ENCODE measurements around the gene NFIA. TPM values are rescaled to one million over a fixed set of nuclear protein-coding genes. Genes with fewer than 3 reads are reported as not detected.

NFIA gene
- total RNA-seq, 1 donor from 2014 or later: 1.2 TPM

DNA sequence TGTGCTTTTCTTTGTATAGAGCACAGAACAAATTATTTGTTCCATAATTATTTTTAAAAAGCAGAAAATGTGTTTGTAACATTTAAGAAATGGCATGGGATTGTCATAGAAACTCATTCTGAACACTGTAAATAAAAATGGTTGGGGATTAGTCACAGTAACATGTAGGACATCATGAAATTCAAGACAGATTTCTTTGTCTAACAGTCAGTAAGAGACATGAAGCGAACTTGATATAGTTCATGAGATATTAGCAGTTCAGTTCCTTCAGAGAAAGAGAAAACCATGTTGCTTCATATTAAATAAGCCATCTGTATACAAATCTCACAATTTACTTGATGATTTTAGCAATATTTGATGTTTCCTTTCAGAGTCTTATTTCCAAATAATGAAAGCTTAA is 19.7 kb downstream of the NFIA start:
- no peaks in the 10 kb centered on the region for H3K36me3 Mint-ChIP-seq (ENCODE audit: insufficient read depth)
- TF ChIP-seq, protein P1, sequence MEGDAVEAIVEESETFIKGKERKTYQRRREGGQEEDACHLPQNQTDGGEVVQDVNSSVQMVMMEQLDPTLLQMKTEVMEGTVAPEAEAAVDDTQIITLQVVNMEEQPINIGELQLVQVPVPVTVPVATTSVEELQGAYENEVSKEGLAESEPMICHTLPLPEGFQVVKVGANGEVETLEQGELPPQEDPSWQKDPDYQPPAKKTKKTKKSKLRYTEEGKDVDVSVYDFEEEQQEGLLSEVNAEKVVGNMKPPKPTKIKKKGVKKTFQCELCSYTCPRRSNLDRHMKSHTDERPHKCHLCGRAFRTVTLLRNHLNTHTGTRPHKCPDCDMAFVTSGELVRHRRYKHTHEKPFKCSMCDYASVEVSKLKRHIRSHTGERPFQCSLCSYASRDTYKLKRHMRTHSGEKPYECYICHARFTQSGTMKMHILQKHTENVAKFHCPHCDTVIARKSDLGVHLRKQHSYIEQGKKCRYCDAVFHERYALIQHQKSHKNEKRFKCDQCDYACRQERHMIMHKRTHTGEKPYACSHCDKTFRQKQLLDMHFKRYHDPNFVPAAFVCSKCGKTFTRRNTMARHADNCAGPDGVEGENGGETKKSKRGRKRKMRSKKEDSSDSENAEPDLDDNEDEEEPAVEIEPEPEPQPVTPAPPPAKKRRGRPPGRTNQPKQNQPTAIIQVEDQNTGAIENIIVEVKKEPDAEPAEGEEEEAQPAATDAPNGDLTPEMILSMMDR (IDR thresholded peaks at IDR 0.05; ENCODE audit: unreplicated experiment): no peak
- no peaks in the 10 kb centered on the region for H3K4me1 Mint-ChIP-seq (ENCODE audit: low read depth)
- no peak overlapping the region for H3K27ac Mint-ChIP-seq
- H3K4me3 Mint-ChIP-seq (ENCODE audit: low read depth): no peak overlapping the region
- no peak for DNase-seq (ENCODE audit: low spot score, unreplicated experiment)
- H3K27me3 Mint-ChIP-seq: peaks cover 79% of the 10 kb centered on the region
- no peaks in the 10 kb centered on the region for H3K9me3 Mint-ChIP-seq (ENCODE audit: low read depth)

DNA sequence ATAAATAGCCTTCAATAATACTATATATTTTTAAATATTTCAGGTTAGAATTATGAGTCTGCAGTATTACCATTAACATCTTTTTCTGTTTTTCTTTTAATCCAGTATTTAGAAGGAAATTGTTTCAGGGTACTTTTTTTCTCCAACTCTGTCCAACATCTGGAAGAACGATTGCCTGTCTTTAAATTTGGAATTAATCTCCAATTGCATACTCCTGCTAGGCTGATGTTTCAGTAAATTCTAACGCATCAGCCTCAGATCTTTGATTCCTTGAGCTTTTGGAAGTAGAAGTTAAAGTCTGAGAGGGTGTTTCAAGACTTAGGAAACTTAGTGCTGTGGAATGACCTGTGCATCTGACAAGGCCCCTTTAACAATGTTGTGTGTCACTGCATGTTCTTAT is 20.3 kb downstream of the NFIA start:
- Mint-ChIP-seq H3K4me1 (ENCODE audit: low read depth) (no peaks in the 10 kb centered on the region), H3K9me3 (ENCODE audit: low read depth) (no peaks in the 10 kb centered on the region), H3K36me3 (ENCODE audit: insufficient read depth) (no peaks in the 10 kb centered on the region), H3K4me3 (ENCODE audit: low read depth) (no peak overlapping the region), H3K27ac (no peak overlapping the region), H3K27me3 (peaks cover 73% of the 10 kb centered on the region)
- TF ChIP-seq, protein P1 (IDR thresholded peaks at IDR 0.05; ENCODE audit: unreplicated experiment): no peak
- no peak for DNase-seq (ENCODE audit: low spot score, unreplicated experiment)

DNA sequence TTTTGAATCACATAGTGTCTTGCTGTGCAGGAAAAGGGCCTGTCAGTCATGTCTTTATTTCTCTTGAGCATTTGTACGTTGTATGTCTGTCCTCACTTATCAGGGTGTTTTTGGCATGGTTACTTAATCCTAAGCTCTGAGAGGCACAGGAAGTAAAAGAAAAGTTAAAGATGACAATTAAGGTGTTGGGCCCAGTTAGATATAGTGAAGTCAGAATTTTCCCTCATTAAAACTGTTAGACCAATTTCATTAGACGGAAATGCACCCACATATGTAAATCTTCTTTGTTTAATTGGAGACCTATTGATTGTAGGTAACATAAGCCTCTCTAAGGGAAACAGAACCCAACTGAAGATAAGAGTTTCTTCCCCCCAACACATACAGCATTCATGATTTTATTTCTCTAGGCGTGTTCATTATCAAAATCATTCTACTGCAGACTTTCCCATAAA is 21.9 kb downstream of the NFIA start:
- Mint-ChIP-seq H3K9me3 (ENCODE audit: low read depth) (peaks cover 3% of the 10 kb centered on the region), H3K36me3 (ENCODE audit: insufficient read depth) (no peaks in the 10 kb centered on the region), H3K27me3 (peaks cover 58% of the 10 kb centered on the region), H3K4me1 (ENCODE audit: low read depth) (peaks cover 3% of the 10 kb centered on the region), H3K4me3 (ENCODE audit: low read depth) (no peak overlapping the region), H3K27ac (no peak overlapping the region)
- DNase-seq (ENCODE audit: low spot score, unreplicated experiment): no peak
- TF ChIP-seq, protein P1 (IDR thresholded peaks at IDR 0.05; ENCODE audit: unreplicated experiment): no peak

DNA sequence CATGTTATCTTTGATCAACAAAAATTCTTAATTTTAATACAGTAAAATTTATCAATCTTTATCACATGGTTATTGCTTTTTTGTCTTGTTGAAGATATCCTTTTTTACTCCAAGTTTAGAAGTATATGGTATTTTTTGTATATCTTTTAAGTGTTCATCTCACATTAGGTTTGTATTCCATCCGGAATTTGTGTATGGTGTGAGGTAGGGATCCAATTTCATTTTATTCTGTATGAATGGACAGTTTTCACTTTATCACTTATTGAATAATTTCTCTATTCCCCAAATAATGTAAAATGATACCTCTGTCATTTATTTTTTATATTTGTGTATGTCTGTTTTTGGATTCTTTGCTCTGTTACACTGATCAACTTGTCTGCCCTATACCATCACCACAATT is 25.3 kb downstream of the NFIA start:
- Mint-ChIP-seq H3K9me3 (ENCODE audit: low read depth) (peaks cover 3% of the 10 kb centered on the region), H3K36me3 (ENCODE audit: insufficient read depth) (no peaks in the 10 kb centered on the region), H3K27ac (no peak overlapping the region), H3K27me3 (peaks cover 45% of the 10 kb centered on the region), H3K4me3 (ENCODE audit: low read depth) (no peak overlapping the region), H3K4me1 (ENCODE audit: low read depth) (peaks cover 3% of the 10 kb centered on the region)
- TF ChIP-seq, protein P1 (IDR thresholded peaks at IDR 0.05; ENCODE audit: unreplicated experiment): no peak
- DNase-seq (ENCODE audit: low spot score, unreplicated experiment): no peak

DNA sequence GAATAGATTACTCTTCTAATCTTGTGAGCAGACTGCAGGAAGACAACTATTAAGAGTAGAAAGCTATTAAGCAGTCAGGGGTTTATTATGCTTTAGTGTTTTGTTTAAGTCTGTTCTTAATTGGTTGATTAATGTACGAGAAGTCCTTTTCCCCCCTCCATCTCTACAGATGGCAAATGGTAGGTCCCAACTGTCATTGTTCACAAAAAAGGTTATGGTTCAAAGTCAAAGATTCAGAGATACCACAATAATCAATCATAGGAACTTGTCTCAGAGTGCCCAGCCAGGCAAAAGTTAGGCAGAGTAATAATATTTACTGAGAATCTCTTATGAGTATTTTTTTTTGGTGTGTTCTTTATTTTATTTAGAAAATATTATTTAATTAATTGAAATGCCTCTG is 26.8 kb downstream of the NFIA start:
- H3K27me3 Mint-ChIP-seq: peaks cover 38% of the 10 kb centered on the region
- H3K9me3 Mint-ChIP-seq (ENCODE audit: low read depth): peaks cover 3% of the 10 kb centered on the region
- H3K36me3 Mint-ChIP-seq (ENCODE audit: insufficient read depth): no peaks in the 10 kb centered on the region
- peaks cover 3% of the 10 kb centered on the region for H3K4me1 Mint-ChIP-seq (ENCODE audit: low read depth)
- H3K4me3 Mint-ChIP-seq (ENCODE audit: low read depth): no peak overlapping the region
- TF ChIP-seq, protein P1 (IDR thresholded peaks at IDR 0.05; ENCODE audit: unreplicated experiment): no peak
- no peak overlapping the region for H3K27ac Mint-ChIP-seq
- no peak for DNase-seq (ENCODE audit: low spot score, unreplicated experiment)

All from progenitor cell of endocrine pancreas (in vitro differentiated cells).